OCI-LY7 (cell line): Measurements from ENCODE around the gene COL13A1. TPM values are rescaled to one million over a fixed set of nuclear protein-coding genes. Genes with fewer than 3 reads are reported as not detected.

ENCODE experiments used
- BruUV-seq: library from RNA; stranded (reverse); fragments of 400-500 nt; replicated peaks from 2 replicates; lab custom pipeline; 2021; lab: Mats Ljungman, UMichigan
- CTCF ChIA-PET: fragments of 300-600 bp; sonication (Branson Sonifier 250); formaldehyde crosslinking; loops from one replicate; lab custom pipeline; 2022; ENCODE audit warnings: antibody characterized with exemption; ENCODE audit not compliant: unreplicated experiment; lab: Charles Lee
- POLR2A ChIA-PET: fragments of 300-600 bp; sonication (Branson Sonifier 250); formaldehyde crosslinking; loops from one replicate; lab custom pipeline; 2022; ENCODE audit warnings: antibody characterized with exemption; lab: Charles Lee
- DNase-seq: peaks from one replicate; pipeline ENCODE4 v3.0.0-alpha.2; 2015; ENCODE audit warnings: low spot score
- H2AFZ ChIP-seq: fragments of 200-600 bp; sonication (generic), shearing (Covaris generic); 2 replicates; pipeline ENCODE4 v1.6.1; 2014; ENCODE audit warnings: mild to moderate bottlenecking, antibody characterized with exemption, low read length, moderate library complexity
- H3K27ac ChIP-seq: fragments of 200-600 bp; sonication (generic); 2 replicates; pipeline ENCODE4 v1.5.1; 2014; ENCODE audit warnings: mixed run types, low read depth, mild to moderate bottlenecking, moderate library complexity, low read length, inconsistent platforms; ENCODE audit not compliant: poor library complexity, severe bottlenecking
- H3K36me3 ChIP-seq: fragments of 200-600 bp; sonication (generic); 2 replicates; pipeline ENCODE4 v1.6.1; 2014; ENCODE audit warnings: mild to moderate bottlenecking, antibody characterized with exemption, low read length, moderate library complexity, mixed read lengths; ENCODE audit not compliant: insufficient read depth
- H3K4me1 ChIP-seq: fragments of 200-600 bp; sonication (generic); 2 replicates; pipeline ENCODE4 v1.5.1; 2014; ENCODE audit warnings: mild to moderate bottlenecking, low read length; ENCODE audit not compliant: insufficient read depth, poor library complexity, severe bottlenecking
- H3K4me2 ChIP-seq: fragments of 200-600 bp; sonication (generic); 2 replicates; pipeline ENCODE4 v1.6.1; 2014; ENCODE audit warnings: mild to moderate bottlenecking, low read length
- H3K4me3 ChIP-seq: fragments of 200-600 bp; sonication (generic); 2 replicates; pipeline ENCODE4 v1.5.1; 2014; ENCODE audit warnings: mild to moderate bottlenecking, low read depth, low read length; ENCODE audit not compliant: poor library complexity, severe bottlenecking
- H3K79me2 ChIP-seq: fragments of 200-600 bp; sonication (generic); 2 replicates; pipeline ENCODE4 v1.6.1; 2016; ENCODE audit warnings: low read depth, mild to moderate bottlenecking, low read length, moderate library complexity, mixed read lengths; ENCODE audit not compliant: insufficient read depth
- H3K9me2 ChIP-seq: fragments of 200-600 bp; sonication (generic); 2 replicates; pipeline ENCODE4 v1.6.1; 2016; ENCODE audit warnings: mild to moderate bottlenecking, low read length, mixed read lengths; ENCODE audit not compliant: insufficient read depth
- H3K9me3 ChIP-seq: fragments of 200-600 bp; sonication (generic); 2 replicates; pipeline ENCODE4 v1.6.1; 2014; ENCODE audit warnings: mild to moderate bottlenecking, mixed run types, low read length, mixed read lengths
- H4K20me1 ChIP-seq: fragments of 200-600 bp; sonication (generic); 2 replicates; pipeline ENCODE4 v1.6.1; 2014; ENCODE audit warnings: mild to moderate bottlenecking, antibody characterized with exemption, low read length, moderate library complexity, mixed read lengths; ENCODE audit not compliant: insufficient read depth
- CTCF ChIP-seq: fragments of 200-600 bp; sonication (generic); conservative IDR thresholded peaks from 2 replicates; pipeline ENCODE4 v1.5.1; 2014; ENCODE audit warnings: mild to moderate bottlenecking, antibody characterized with exemption, low read length, moderate library complexity, mixed read lengths
- EZH2phosphoT487 ChIP-seq: fragments of 200-600 bp; sonication (generic); IDR thresholded peaks from 2 replicates; pipeline ENCODE4 v1.6.1; 2018; ENCODE audit warnings: low read depth, borderline replicate concordance, mild to moderate bottlenecking, mixed run types, antibody characterized with exemption, low read length, moderate library complexity, mixed read lengths
- intact Hi-C: fragments of 100-400 bp; cut with micrococcal nuclease; formaldehyde crosslinking; loops from one replicate; pipeline ENCODE4 v1.10.0; 2022; ENCODE audit not compliant: unreplicated experiment
- total RNA-seq, 2 experiments: library from RNA; depleted of rRNA in 1 of 2; stranded (reverse); fragments of >200 nt in 1 of 2; shearing (Covaris generic) in 1 of 2; gene quantifications; 2 replicates each; pipeline ENCODE4 v1.2.3, GENCODE V29; 2014 to 2022

COL13A1 gene
- total RNA-seq, 2 experiments from 2014 or later = 0.06 TPM; not detected in 1

- CTCF ChIA-PET = no interaction called here
- H3K79me2 ChIP-seq = no peaks in the 10 kb centered on the region
- POLR2A ChIA-PET = no interaction called here
Observed at GRCh38 chr10:69980672-69981071, 179.0 kb downstream of the COL13A1 start.

GRCh38 chr10:69988094-69988493 lies 186.4 kb downstream of the COL13A1 start:
- ChIA-PET POLR2A (no interaction called here), CTCF (no interaction called here)
- no peak for DNase-seq
- Histone ChIP-seq H3K27ac (no peak overlapping the region), H3K36me3 (no peaks in the 10 kb centered on the region), H4K20me1 (no peaks in the 10 kb centered on the region), H3K79me2 (no peaks in the 10 kb centered on the region), H3K4me2 (no peak overlapping the region), H2AFZ (no peak overlapping the region), H3K9me2 (no peaks in the 10 kb centered on the region), H3K4me3 (no peak overlapping the region), H3K9me3 (no peaks in the 10 kb centered on the region), H3K4me1 (no peaks in the 10 kb centered on the region)
- no TSS peak for BruUV-seq
- intact Hi-C loops = no loop called here
- no peak for TF ChIP-seq EZH2phosphoT487

More at GRCh38 chr10:69980672-69981071, 179.0 kb downstream of the COL13A1 start:
- Histone ChIP-seq H4K20me1 (no peaks in the 10 kb centered on the region), H3K4me3 (no peak overlapping the region), H3K4me1 (no peaks in the 10 kb centered on the region), H3K36me3 (no peaks in the 10 kb centered on the region), H3K9me3 (no peaks in the 10 kb centered on the region), H3K9me2 (no peaks in the 10 kb centered on the region), H2AFZ (no peak overlapping the region), H3K4me2 (no peak overlapping the region), H3K27ac (no peak overlapping the region)
- no TSS peak for BruUV-seq
- intact Hi-C loops = no loop called here
- TF ChIP-seq EZH2phosphoT487 (no peak), CTCF (no peak)
- DNase-seq = no peak

- Histone ChIP-seq H3K4me1 (no peaks in the 10 kb centered on the region), H3K36me3 (no peaks in the 10 kb centered on the region), H3K4me2 (no peak overlapping the region), H2AFZ (no peak overlapping the region), H4K20me1 (no peaks in the 10 kb centered on the region), H3K9me2 (no peaks in the 10 kb centered on the region), H3K9me3 (no peaks in the 10 kb centered on the region), H3K27ac (no peak overlapping the region), H3K4me3 (no peak overlapping the region), H3K79me2 (no peaks in the 10 kb centered on the region)
- ChIA-PET POLR2A (no interaction called here), CTCF (no interaction called here)
- BruUV-seq = no TSS peak
- intact Hi-C loops = no loop called here
- DNase-seq = no peak
- TF ChIP-seq EZH2phosphoT487 (no peak), CTCF (no peak)
Observed at GRCh38 chr10:69991151-69991550, 189.4 kb downstream of the COL13A1 start.
